HCT116 (cell line): ENCODE results near the gene ARHGAP8. TPM values are rescaled to one million over a fixed set of nuclear protein-coding genes. Genes with fewer than 3 reads are reported as not detected.

Experiments
- ATAC-seq: fragments of 200-7000 bp; cut with Tn5 transposase; 2 replicates; pipeline ENCODE4 v1.9.1; 2020; ENCODE audit warnings: mild to moderate bottlenecking, moderate library complexity
- BruUV-seq: library from RNA; stranded (reverse); fragments of 400-500 nt; replicated peaks from 2 replicates; lab custom pipeline; 2021; lab: Mats Ljungman, UMichigan
- CTCF ChIA-PET: fragments of 300-600 bp; sonication (Branson Sonifier 250); formaldehyde crosslinking; loops from one replicate; lab custom pipeline; 2021; ENCODE audit warnings: antibody characterized with exemption; lab: Charles Lee
- POLR2A ChIA-PET: fragments of 300-600, 350-600 bp; sonication (Branson Sonifier 250); formaldehyde crosslinking; loops from one replicate; lab custom pipeline; 2021; ENCODE audit warnings: antibody characterized with exemption; lab: Charles Lee
- RAD21 ChIA-PET, 2 experiments: fragments of 300-600 bp; sonication (Branson Sonifier 250); formaldehyde crosslinking; loops; one replicate each; lab custom pipeline; 2023; ENCODE audit warnings: low total read pairs in 2 of 2; ENCODE audit not compliant: uncharacterized antibody in 2 of 2, unreplicated experiment in 2 of 2, low non-redundant PET in 1 of 2; lab: Charles Lee
- DNase-seq: peaks from one replicate; pipeline ENCODE4 v3.0.0-alpha.2; 2010; ENCODE audit warnings: low read depth, low spot score
- H2AFZ ChIP-seq: fragments of 200-600 bp; shearing (Covaris generic), sonication (generic); 2 replicates; pipeline ENCODE4 v1.6.1; 2017; ENCODE audit warnings: low read depth, mixed run types, mixed read lengths, antibody characterized with exemption, low read length; ENCODE audit not compliant: poor library complexity, severe bottlenecking
- H3K27ac ChIP-seq: 2 replicates; pipeline ENCODE4 v1.5.1; 2012; ENCODE audit warnings: low read depth, low read length
- H3K27me3 ChIP-seq: fragments of 200-600 bp; sonication (generic); 2 replicates; pipeline ENCODE4 v1.6.1; 2016; ENCODE audit warnings: mixed run types, low read length, mixed read lengths; ENCODE audit not compliant: insufficient read depth
- H3K36me3 ChIP-seq, 2 experiments: fragments of 200-500 bp in 1 of 2; fragments of 200-600 bp in 1 of 2; sonication (Bioruptor generic) in 1 of 2; sonication (generic) in 1 of 2; 2 replicates each; pipeline versions ENCODE4 v1.5.1 to v1.6.1; 2014 to 2016; ENCODE audit warnings: low read length in 2 of 2, inconsistent platforms in 1 of 2, mixed read lengths in 1 of 2, mixed run types in 1 of 2; ENCODE audit not compliant: insufficient read depth in 2 of 2, control insufficient read depth in 1 of 2
- H3K4me1 ChIP-seq, 2 experiments: fragments of 200-600 bp in 1 of 2; sonication (generic) in 1 of 2; 2 replicates each; pipeline versions ENCODE4 v1.5.1 to v1.6.1; 2012 to 2017; ENCODE audit warnings: low read length in 2 of 2, inconsistent platforms in 1 of 2, mild to moderate bottlenecking in 1 of 2, mixed read lengths in 1 of 2, mixed run types in 1 of 2, moderate library complexity in 1 of 2; ENCODE audit not compliant: insufficient read depth in 2 of 2, control insufficient read depth in 1 of 2
- H3K4me2 ChIP-seq: fragments of 200-600 bp; sonication (generic); 2 replicates; pipeline ENCODE4 v1.6.1; 2017; ENCODE audit warnings: mixed run types, low read length, mixed read lengths
- H3K4me3 ChIP-seq, 2 experiments: fragments of 200-600 bp in 1 of 2; sonication (generic) in 1 of 2; replicated peaks in 1 of 2; 2 replicates each; pipeline ENCODE4 v1.5.1; 2011 to 2016; ENCODE audit warnings: low read length in 2 of 2, control low read depth in 1 of 2, low read depth in 1 of 2, mild to moderate bottlenecking in 1 of 2, mixed read lengths in 1 of 2, mixed run types in 1 of 2
- H3K79me2 ChIP-seq: fragments of 200-600 bp; sonication (generic); 2 replicates; pipeline ENCODE4 v1.6.1; 2017; ENCODE audit warnings: mild to moderate bottlenecking, mixed run types, low read length, moderate library complexity, mixed read lengths; ENCODE audit not compliant: insufficient read depth
- H3K9ac ChIP-seq: fragments of 200-600 bp; sonication (generic); 2 replicates; pipeline ENCODE4 v1.6.1; 2016; ENCODE audit warnings: low read length, mixed read lengths
- H3K9me2 ChIP-seq: fragments of 200-600 bp; sonication (generic), shearing (Covaris generic); 2 replicates; pipeline ENCODE4 v1.6.1; 2017; ENCODE audit warnings: mixed run types, mild to moderate bottlenecking, moderate library complexity; ENCODE audit not compliant: insufficient read depth
- H3K9me3 ChIP-seq, 2 experiments: fragments of 200-500 bp in 1 of 2; fragments of 200-600 bp in 1 of 2; sonication (Bioruptor generic) in 1 of 2; sonication (generic) in 1 of 2; 2 replicates each; pipeline ENCODE4 v1.6.1; 2014 to 2017; ENCODE audit warnings: low read length in 2 of 2, mixed read lengths in 2 of 2, inconsistent platforms in 1 of 2, low read depth in 1 of 2, mild to moderate bottlenecking in 1 of 2, mixed run types in 1 of 2, moderate library complexity in 1 of 2; ENCODE audit not compliant: control insufficient read depth in 1 of 2, insufficient read depth in 1 of 2
- H4K20me1 ChIP-seq: fragments of 200-600 bp; sonication (generic), shearing (Covaris generic); 2 replicates; pipeline ENCODE4 v1.6.1; 2017; ENCODE audit warnings: mixed run types, mild to moderate bottlenecking, moderate library complexity; ENCODE audit not compliant: insufficient read depth
- CEBPB ChIP-seq: IDR thresholded peaks from 2 replicates; pipeline ENCODE4 v1.6.1; 2012; ENCODE audit warnings: low read depth
- EGR1 ChIP-seq: IDR thresholded peaks from 2 replicates; pipeline ENCODE4 v1.6.1; 2012; ENCODE audit warnings: low read depth
- EZH2 ChIP-seq: fragments of 200-600 bp; sonication (generic); IDR thresholded peaks from 2 replicates; pipeline ENCODE4 v1.6.1; 2017; ENCODE audit warnings: antibody characterized with exemption, mixed run types
- FOSL1 ChIP-seq: IDR thresholded peaks from 2 replicates; pipeline ENCODE4 v1.6.1; 2012; ENCODE audit warnings: low read depth
- JUND ChIP-seq: IDR thresholded peaks from 2 replicates; pipeline ENCODE4 v1.6.1; 2012
- POLR2A ChIP-seq: IDR thresholded peaks from 2 replicates; pipeline ENCODE4 v1.7.0; 2011; ENCODE audit warnings: borderline replicate concordance; ENCODE audit not compliant: insufficient read depth, insufficient read length; ENCODE audit errors: extremely low read depth
- SIN3A ChIP-seq: IDR thresholded peaks from 2 replicates; pipeline ENCODE4 v1.6.1; 2012; ENCODE audit warnings: low read depth
- SRF ChIP-seq: IDR thresholded peaks from 2 replicates; pipeline ENCODE4 v1.6.1; 2012; ENCODE audit warnings: low read depth
- TCF7L2 ChIP-seq: IDR thresholded peaks from 2 replicates; pipeline ENCODE4 v1.7.0; 2011; ENCODE audit warnings: borderline replicate concordance, inconsistent platforms; ENCODE audit not compliant: insufficient read depth, insufficient read length; ENCODE audit errors: extremely low read depth
- ZFX ChIP-seq: fragments of 450-650 bp; IDR thresholded peaks from 2 replicates; pipeline ENCODE4 v1.6.1; 2017
- ZNF274 ChIP-seq: fragments of 200-500 bp; sonication (Bioruptor generic); IDR thresholded peaks from 2 replicates; pipeline ENCODE4 v1.6.1; 2014; ENCODE audit warnings: mild to moderate bottlenecking, low read depth, low read length, inconsistent platforms
- intact Hi-C: fragments of 100-400 bp; cut with micrococcal nuclease; formaldehyde crosslinking; loops from 2 replicates; pipeline ENCODE4 v1.10.0; 2022
- total RNA-seq: library from RNA; stranded (reverse); gene quantifications from one replicate; pipeline ENCODE4 v1.2.1, GENCODE V29; 2021; ENCODE audit not compliant: unreplicated experiment
- TF ChIP-seq, protein P1 (sequence below): IDR thresholded peaks from 2 replicates; pipeline ENCODE4 v1.6.1; 2012

ARHGAP8 gene
- total RNA-seq, 1 experiment from 2014 or later = 67.5 TPM

DNA sequence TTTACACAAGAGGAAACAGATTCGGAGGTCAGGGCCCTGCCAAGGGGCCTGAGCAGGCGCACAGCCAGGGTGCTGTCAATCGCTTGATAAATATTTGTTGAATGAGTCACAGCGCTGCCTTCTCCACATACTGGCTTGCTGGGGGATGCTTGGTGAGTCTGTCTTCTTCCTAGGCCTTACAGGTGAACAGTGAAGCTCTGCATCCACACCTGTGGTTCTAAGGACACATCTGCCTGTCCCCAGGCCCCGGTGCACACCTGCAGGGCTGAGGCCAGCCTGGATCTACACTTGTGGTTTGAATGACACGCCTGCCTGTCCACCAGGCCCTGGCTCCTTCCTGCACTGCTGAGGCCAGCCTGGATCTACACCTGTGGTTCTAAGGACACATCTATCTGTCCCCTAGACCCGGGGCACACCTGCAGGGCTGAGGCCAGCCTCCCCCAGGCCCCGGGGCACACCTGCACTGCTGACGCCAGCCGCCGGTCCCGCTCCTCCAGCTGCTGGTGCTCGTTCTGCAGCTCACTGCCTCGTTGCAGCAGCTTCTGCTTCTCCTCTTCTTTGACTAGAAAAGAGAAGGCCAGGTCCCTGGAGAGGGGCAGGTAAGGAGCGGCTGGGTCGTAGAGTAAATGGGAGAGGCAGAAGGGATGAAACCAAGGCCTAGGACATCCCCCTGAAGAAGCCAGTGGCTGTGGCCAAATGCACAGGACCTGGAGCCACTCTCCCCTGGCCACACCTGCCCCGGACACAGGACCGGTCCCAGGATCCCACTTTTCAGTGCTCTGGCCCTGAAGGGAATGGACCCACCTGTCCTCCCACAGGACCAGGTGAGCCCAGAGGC is 132.8 kb downstream of the ARHGAP8 start:
- ChIA-PET POLR2A (no interaction called here), RAD21 (no interaction called here), CTCF (no interaction called here)
- peaks cover 0 to 5% of the 10 kb centered on the region in 2 experiments; a peak in 2 of 4 replicates for H3K4me1 ChIP-seq
- no peak overlapping the region for H3K4me3 ChIP-seq
- H3K9me2 ChIP-seq = no peaks in the 10 kb centered on the region
- no TSS peak for BruUV-seq
- no peak overlapping the region for H3K9ac ChIP-seq
- no peaks in the 10 kb centered on the region for H3K79me2 ChIP-seq
- H3K27me3 ChIP-seq = no peaks in the 10 kb centered on the region
- no peaks in the 10 kb centered on the region for H4K20me1 ChIP-seq
- no peak overlapping the region for H3K27ac ChIP-seq
- H3K9me3 ChIP-seq = no peaks in the 10 kb centered on the region
- H2AFZ ChIP-seq = no peak overlapping the region
- no peaks in the 10 kb centered on the region for H3K36me3 ChIP-seq
- DNase-seq (no peak), ATAC-seq (peak; percentile 57)
- intact Hi-C loops = no loop called here
- TF ChIP-seq EZH2 (no peak), FOSL1 (no peak), POLR2A (no peak), SIN3A (no peak), EGR1 (no peak), ZNF274 (no peak), ZFX (no peak), JUND (no peak), CEBPB (no peak), TCF7L2 (no peak), SRF (no peak)
- TF ChIP-seq, protein P1, sequence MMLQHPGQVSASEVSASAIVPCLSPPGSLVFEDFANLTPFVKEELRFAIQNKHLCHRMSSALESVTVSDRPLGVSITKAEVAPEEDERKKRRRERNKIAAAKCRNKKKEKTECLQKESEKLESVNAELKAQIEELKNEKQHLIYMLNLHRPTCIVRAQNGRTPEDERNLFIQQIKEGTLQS = no peak
- no peak overlapping the region for H3K4me2 ChIP-seq
